Vagina (tissue), 2 donors: Measurements from ENCODE around the gene ATR.
"Not testable (repeated sequence)": the region's sequence is repeated elsewhere in the genome, so short reads cannot be mapped to it uniquely, and the experiment has no call there.

Experiments used
- CTCF ChIP-seq, 3 experiments: fragments of 450-650 bp in 2 of 3; fragments of 200-600 bp in 1 of 3; sonication (generic) in 1 of 3; IDR thresholded peaks; one replicate each; pipeline ENCODE4 v1.5.1; 2017 to 2019; ENCODE audit warnings: antibody characterized with exemption in 3 of 3, mild to moderate bottlenecking in 2 of 3, moderate library complexity in 2 of 3
- POLR2A ChIP-seq, 2 donors: fragments of 450-650 bp; IDR thresholded peaks; one replicate each; pipeline ENCODE4 v1.6.1; 2017; ENCODE audit warnings: antibody characterized with exemption in 2 of 2, mild to moderate bottlenecking in 2 of 2, moderate library complexity in 2 of 2
- POLR2AphosphoS5 ChIP-seq, 2 donors: sonication (generic); formaldehyde crosslinking; IDR thresholded peaks; one replicate each; pipeline ENCODE4 v1.9.0; 2017; ENCODE audit warnings: antibody characterized with exemption in 2 of 2, mild to moderate bottlenecking in 2 of 2, low read depth in 1 of 2; ENCODE audit not compliant: insufficient read depth in 1 of 2

- not testable (repeated sequence) for TF ChIP-seq CTCF (IDR thresholded peaks at IDR 0.05); POLR2AphosphoS5 (IDR thresholded peaks at IDR 0.05; ENCODE audit: insufficient read depth in 1 of 2, low read depth in 1 of 2); POLR2A (IDR thresholded peaks at IDR 0.05)
These were observed 9.1 kb downstream of the ATR start for GRCh38 chr3:142569422-142569821.
